HG03457 (cell line): Measurements from ENCODE around the gene ASTN2.

Experiments
- ATAC-seq: cut with Tn5 transposase; IDR thresholded peaks from one replicate; pipeline ENCODE4 v1.9.1; 2021; ENCODE audit warnings: moderate number of reproducible peaks; ENCODE audit not compliant: unreplicated experiment

The ASTN2 gene

GRCh38 chr9:117034866-117035265 lies 380.0 kb downstream of the ASTN2 start:
- no peak for ATAC-seq

GRCh38 chr9:117030254-117030768 lies 384.5 kb downstream of the ASTN2 start:
- no peak for ATAC-seq

GRCh38 chr9:117029341-117029740 lies 385.5 kb downstream of the ASTN2 start:
- no peak for ATAC-seq

GRCh38 chr9:117028103-117028858 lies 386.6 kb downstream of the ASTN2 start:
- no peak for ATAC-seq

GRCh38 chr9:117021906-117022305 lies 393.0 kb downstream of the ASTN2 start:
- ATAC-seq = no peak

- ATAC-seq = no peak
Measured at GRCh38 chr9:117018966-117019617, 395.8 kb downstream of the ASTN2 start.

GRCh38 chr9:117017414-117017985 lies 397.4 kb downstream of the ASTN2 start:
- no peak for ATAC-seq

- no peak for ATAC-seq
Measured at GRCh38 chr9:117014061-117014460, 400.8 kb downstream of the ASTN2 start.

GRCh38 chr9:117013440-117013995 lies 401.3 kb downstream of the ASTN2 start:
- no peak for ATAC-seq

GRCh38 chr9:117010061-117010460 lies 404.8 kb downstream of the ASTN2 start:
- no peak for ATAC-seq

GRCh38 chr9:117008876-117009275 lies 406.0 kb downstream of the ASTN2 start:
- no peak for ATAC-seq

- no peak for ATAC-seq
Measured at GRCh38 chr9:117008461-117008860, 406.4 kb downstream of the ASTN2 start.

GRCh38 chr9:117002686-117003085 lies 412.2 kb downstream of the ASTN2 start:
- ATAC-seq = no peak

- no peak for ATAC-seq
Measured at GRCh38 chr9:117000834-117001233, 414.0 kb downstream of the ASTN2 start.

GRCh38 chr9:117000196-117000723 lies 414.6 kb downstream of the ASTN2 start:
- no peak for ATAC-seq

GRCh38 chr9:116998305-116998704 lies 416.6 kb downstream of the ASTN2 start:
- ATAC-seq = no peak

GRCh38 chr9:116992865-116993264 lies 422.0 kb downstream of the ASTN2 start:
- no peak for ATAC-seq

GRCh38 chr9:116991051-116991450 lies 423.8 kb downstream of the ASTN2 start:
- ATAC-seq = no peak

GRCh38 chr9:116990592-116990991 lies 424.3 kb downstream of the ASTN2 start:
- no peak for ATAC-seq

- no peak for ATAC-seq
Measured at GRCh38 chr9:116987721-116988485, 427.0 kb downstream of the ASTN2 start.

- ATAC-seq = no peak
Measured at GRCh38 chr9:116986015-116986414, 428.8 kb downstream of the ASTN2 start.
